ENCODE results near the gene MFSD2A. TPM values are rescaled to one million over a fixed set of nuclear protein-coding genes. Genes with fewer than 3 reads are reported as not detected.
A peak's percentile ranks its signal among the peaks of the same experiment; 100 is the strongest.

The MFSD2A gene
- total and polyA plus RNA-seq, 8 donors: 0.75 to 16.1 (median 6.4) TPM; not detected in 1

GRCh38 chr1:39928809-39929587, 25.9 kb upstream of the MFSD2A start:
- H3K27me3 ChIP-seq: peaks cover 0 to 1% (median 0%) of the 10 kb centered on the region in 3 donors
- no peak overlapping the region for H3K4me3 ChIP-seq
- WGBS, 5 donors: 60 to 72% (median 66%) methylated on average over 6 to 7 of the region's 7 CpGs
- H3K27ac ChIP-seq: no peak overlapping the region
- H3K9me3 ChIP-seq: no peaks in the 10 kb centered on the region
- no peaks in the 10 kb centered on the region for H3K36me3 ChIP-seq
- peaks cover 0 to 22% (median 14%) of the 10 kb centered on the region in 4 donors for H3K4me1 ChIP-seq
- intact Hi-C loops (cut with DNase I; ENCODE audit: low total_unique reads): loop anchor here (10.0 kb wide), 1 partner anchor 96 kb away; no protein-coding TSS in a partner anchor
- TF ChIP-seq POLR2AphosphoS5 (IDR thresholded peaks at IDR 0.05): no peak
- TF ChIP-seq POLR2A (IDR thresholded peaks at IDR 0.05): no peak
- no peak for TF ChIP-seq EP300 (IDR thresholded peaks at IDR 0.05)
- TF ChIP-seq CTCF (IDR thresholded peaks at IDR 0.05): no peak
- no peak for DNase-seq

GRCh38 chr1:39933956-39934941, 20.7 kb upstream of the MFSD2A start:
- TF ChIP-seq POLR2A (IDR thresholded peaks at IDR 0.05) (no peak), POLR2AphosphoS5 (IDR thresholded peaks at IDR 0.05) (peak in 2 of 3 donors; percentile 56 to 86)
- peaks cover 0 to 15% (median 6%) of the 10 kb centered on the region in 4 donors for H3K4me1 ChIP-seq
- no peak overlapping the region for H3K4me3 ChIP-seq
- 28 to 39% (median 30%) methylated on average over 12 of the region's 12 CpGs for WGBS, 5 donors
- H3K36me3 ChIP-seq: no peaks in the 10 kb centered on the region
- no peaks in the 10 kb centered on the region for H3K9me3 ChIP-seq
- peak overlapping the region in 3 of 5 donors; percentile 61 to 76 (median 74) for H3K27ac ChIP-seq
- peak; percentile 73 to 89 for DNase-seq
- intact Hi-C loops (cut with DNase I; ENCODE audit: low total_unique reads): no loop called here
- no peaks in the 10 kb centered on the region for H3K27me3 ChIP-seq

- H3K27ac ChIP-seq: peak overlapping the region in 2 of 5 donors; percentile 14 to 23
- no peak overlapping the region for H3K4me3 ChIP-seq
- H3K9me3 ChIP-seq: no peaks in the 10 kb centered on the region
- DNase-seq: no peak
- intact Hi-C loops (cut with DNase I; ENCODE audit: low total_unique reads): no loop called here
- no peaks in the 10 kb centered on the region for H3K36me3 ChIP-seq
- peaks cover 0 to 4% (median 0%) of the 10 kb centered on the region in 3 donors for H3K27me3 ChIP-seq
- WGBS, 5 donors: 41 to 83% (median 79%) methylated on average over 2 of the region's 2 CpGs
- TF ChIP-seq CTCF (IDR thresholded peaks at IDR 0.05) (no peak), EP300 (IDR thresholded peaks at IDR 0.05) (no peak), POLR2A (IDR thresholded peaks at IDR 0.05) (no peak), POLR2AphosphoS5 (IDR thresholded peaks at IDR 0.05) (no peak)
- H3K4me1 ChIP-seq: peaks cover 0 to 23% (median 6%) of the 10 kb centered on the region in 4 donors
These were observed 18.0 kb upstream of the MFSD2A start for GRCh38 chr1:39936724-39937491.

GRCh38 chr1:39938856-39939255, 16.1 kb upstream of the MFSD2A start:
- Histone ChIP-seq H3K27me3 (peaks cover 0 to 4% (median 0%) of the 10 kb centered on the region in 3 donors), H3K9me3 (no peaks in the 10 kb centered on the region), H3K27ac (no peak overlapping the region), H3K4me3 (no peak overlapping the region), H3K36me3 (no peaks in the 10 kb centered on the region), H3K4me1 (peaks cover 0 to 17% (median 4%) of the 10 kb centered on the region in 4 donors)
- DNase-seq: no peak
- intact Hi-C loops (cut with DNase I; ENCODE audit: low total_unique reads): no loop called here
- 80 to 93% (median 85%) methylated on average over 8 of the region's 8 CpGs for WGBS, 5 donors
- no peak for TF ChIP-seq POLR2A (IDR thresholded peaks at IDR 0.05)
- TF ChIP-seq EP300 (IDR thresholded peaks at IDR 0.05): no peak

Measured in stomach (tissue), 9 donors.